B cell (primary cell): ENCODE measurements around the gene COL4A1.

Experiments
- EZH2 ChIP-seq: IDR thresholded peaks from 2 replicates; pipeline ENCODE4 v1.6.1; 2012; ENCODE audit warnings: borderline replicate concordance, low read depth, mild to moderate bottlenecking, moderate library complexity, low read length; ENCODE audit not compliant: insufficient read depth, poor library complexity, severe bottlenecking
- TF ChIP-seq, protein P1 (sequence below): fragments of 200-600 bp; IDR thresholded peaks from one replicate; pipeline ENCODE4 v1.8.0; 2022; ENCODE audit warnings: antibody characterized with exemption, mild to moderate bottlenecking

DNA sequence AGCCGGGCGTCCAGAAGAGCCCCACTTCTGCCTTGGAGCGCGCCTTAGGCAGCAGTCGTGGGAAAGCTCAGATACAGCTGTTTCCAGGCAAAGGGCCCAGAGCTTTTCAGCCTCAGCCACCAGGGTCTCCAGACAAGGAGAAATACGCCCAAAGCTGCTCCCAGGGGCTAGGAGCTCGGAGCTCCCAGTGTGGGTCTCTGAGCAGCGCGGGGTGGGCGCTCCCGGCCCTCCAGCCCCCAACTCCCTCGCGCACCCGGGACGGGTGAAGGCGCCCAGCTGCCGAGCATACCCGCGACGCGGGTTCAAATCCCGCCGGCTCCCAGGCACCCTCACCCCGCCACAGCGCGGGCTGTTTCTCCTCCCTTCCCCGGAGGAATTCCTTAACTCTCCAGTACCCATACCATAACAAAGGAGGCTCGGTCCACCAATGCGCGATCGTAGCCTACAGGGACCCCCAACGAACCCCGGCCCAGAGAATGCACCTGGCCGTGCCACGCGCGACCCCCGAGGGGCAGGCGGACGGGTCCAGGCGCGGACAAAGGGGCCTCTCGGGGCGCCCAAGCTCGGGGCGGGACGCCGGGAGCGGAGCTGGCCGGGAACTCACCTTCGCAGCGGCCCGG lies 507 bp downstream of the COL4A1 start:
- TF ChIP-seq, protein P1, sequence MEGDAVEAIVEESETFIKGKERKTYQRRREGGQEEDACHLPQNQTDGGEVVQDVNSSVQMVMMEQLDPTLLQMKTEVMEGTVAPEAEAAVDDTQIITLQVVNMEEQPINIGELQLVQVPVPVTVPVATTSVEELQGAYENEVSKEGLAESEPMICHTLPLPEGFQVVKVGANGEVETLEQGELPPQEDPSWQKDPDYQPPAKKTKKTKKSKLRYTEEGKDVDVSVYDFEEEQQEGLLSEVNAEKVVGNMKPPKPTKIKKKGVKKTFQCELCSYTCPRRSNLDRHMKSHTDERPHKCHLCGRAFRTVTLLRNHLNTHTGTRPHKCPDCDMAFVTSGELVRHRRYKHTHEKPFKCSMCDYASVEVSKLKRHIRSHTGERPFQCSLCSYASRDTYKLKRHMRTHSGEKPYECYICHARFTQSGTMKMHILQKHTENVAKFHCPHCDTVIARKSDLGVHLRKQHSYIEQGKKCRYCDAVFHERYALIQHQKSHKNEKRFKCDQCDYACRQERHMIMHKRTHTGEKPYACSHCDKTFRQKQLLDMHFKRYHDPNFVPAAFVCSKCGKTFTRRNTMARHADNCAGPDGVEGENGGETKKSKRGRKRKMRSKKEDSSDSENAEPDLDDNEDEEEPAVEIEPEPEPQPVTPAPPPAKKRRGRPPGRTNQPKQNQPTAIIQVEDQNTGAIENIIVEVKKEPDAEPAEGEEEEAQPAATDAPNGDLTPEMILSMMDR, result no peak
- TF ChIP-seq EZH2, result no peak
